MCF 10A (cell line): Measurements from ENCODE around the gene PRSS50. TPM values are rescaled to one million over a fixed set of nuclear protein-coding genes. Genes with fewer than 3 reads are reported as not detected.
A peak's percentile ranks its signal among the peaks of the same experiment; 100 is the strongest.

Experiments
- Bru-seq: library from RNA; stranded (reverse); fragments of 400-500 nt; gene quantifications from one replicate; lab custom pipeline; 2021; lab: Mats Ljungman, UMichigan
- BruChase-seq, 2 experiments: library from RNA; stranded (reverse); fragments of 400-500 nt; gene quantifications; one replicate each; lab custom pipeline; 2021; lab: Mats Ljungman, UMichigan
- BruUV-seq: library from RNA; stranded (reverse); fragments of 400-500 nt; replicated peaks from 2 replicates; lab custom pipeline; 2021; lab: Mats Ljungman, UMichigan
- CTCF ChIA-PET: fragments of 300-600 bp; sonication (Branson Sonifier 250); formaldehyde crosslinking; extraction: SDS; loops from one replicate; lab custom pipeline; 2021; ENCODE audit warnings: antibody characterized with exemption, inconsistent platforms; lab: Yijun Ruan, JAX
- POLR2A ChIA-PET: fragments of 300-600, 350-650 bp; sonication (Branson Sonifier 250); formaldehyde crosslinking; extraction: SDS; loops from one replicate; lab custom pipeline; 2020; ENCODE audit warnings: antibody characterized with exemption, inconsistent platforms; lab: Yijun Ruan, JAX
- DNase-seq: peaks from one replicate; pipeline ENCODE4 v3.0.0-alpha.2; 2018; ENCODE audit not compliant: unreplicated experiment
- H3K27ac Mint-ChIP-seq: one replicate; pipeline ENCODE4 v1.8.0; 2022; ENCODE audit warnings: mild to moderate bottlenecking, low read depth, mixed read lengths; ENCODE audit not compliant: unreplicated experiment
- H3K27me3 Mint-ChIP-seq: one replicate; pipeline ENCODE4 v1.8.0; 2022; ENCODE audit warnings: mixed read lengths; ENCODE audit not compliant: insufficient read depth, unreplicated experiment
- H3K36me3 Mint-ChIP-seq: one replicate; pipeline ENCODE4 v1.8.0; 2022; ENCODE audit warnings: mild to moderate bottlenecking, moderate library complexity, mixed read lengths; ENCODE audit not compliant: insufficient read depth, unreplicated experiment
- H3K4me1 Mint-ChIP-seq: one replicate; pipeline ENCODE4 v1.8.0; 2022; ENCODE audit warnings: mixed read lengths; ENCODE audit not compliant: insufficient read depth, unreplicated experiment
- H3K4me3 Mint-ChIP-seq: one replicate; pipeline ENCODE4 v1.8.0; 2022; ENCODE audit warnings: mild to moderate bottlenecking, moderate library complexity, mixed read lengths; ENCODE audit not compliant: unreplicated experiment
- H3K9me3 Mint-ChIP-seq: one replicate; pipeline ENCODE4 v1.8.0; 2022; ENCODE audit warnings: mixed read lengths; ENCODE audit not compliant: unreplicated experiment
- intact Hi-C: fragments of 100-400 bp; cut with micrococcal nuclease; formaldehyde crosslinking; loops from 2 replicates; pipeline ENCODE4 v1.14.1; 2022
- long read RNA-seq: library from polyadenylated mRNA; stranded (forward); transcript quantifications from one replicate; pipeline ENCODE4 v2.0.0, GENCODE V29; 2022
- total RNA-seq: library from RNA; stranded (reverse); gene quantifications from 2 replicates; pipeline ENCODE4 v1.2.3, GENCODE V29; 2022
- TF ChIP-seq, protein P1 (sequence below): fragments of 200-600 bp; IDR thresholded peaks from one replicate; pipeline ENCODE4 v1.8.0; 2022; ENCODE audit warnings: antibody characterized with exemption, mild to moderate bottlenecking; ENCODE audit not compliant: unreplicated experiment

PRSS50 gene, protein sequence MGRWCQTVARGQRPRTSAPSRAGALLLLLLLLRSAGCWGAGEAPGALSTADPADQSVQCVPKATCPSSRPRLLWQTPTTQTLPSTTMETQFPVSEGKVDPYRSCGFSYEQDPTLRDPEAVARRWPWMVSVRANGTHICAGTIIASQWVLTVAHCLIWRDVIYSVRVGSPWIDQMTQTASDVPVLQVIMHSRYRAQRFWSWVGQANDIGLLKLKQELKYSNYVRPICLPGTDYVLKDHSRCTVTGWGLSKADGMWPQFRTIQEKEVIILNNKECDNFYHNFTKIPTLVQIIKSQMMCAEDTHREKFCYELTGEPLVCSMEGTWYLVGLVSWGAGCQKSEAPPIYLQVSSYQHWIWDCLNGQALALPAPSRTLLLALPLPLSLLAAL
- total RNA-seq (not detected in 2 replicates), Bru-seq, nascent RNA (not detected), BruChase-seq, experiment 1, labeled RNA remaining after a 6-hour chase (percentile 13 among the genes with signal in this experiment), BruChase-seq, experiment 2, labeled RNA remaining after a 2-hour chase (percentile 10 among the genes with signal in this experiment)
- long read RNA-seq = 0 reads

DNA sequence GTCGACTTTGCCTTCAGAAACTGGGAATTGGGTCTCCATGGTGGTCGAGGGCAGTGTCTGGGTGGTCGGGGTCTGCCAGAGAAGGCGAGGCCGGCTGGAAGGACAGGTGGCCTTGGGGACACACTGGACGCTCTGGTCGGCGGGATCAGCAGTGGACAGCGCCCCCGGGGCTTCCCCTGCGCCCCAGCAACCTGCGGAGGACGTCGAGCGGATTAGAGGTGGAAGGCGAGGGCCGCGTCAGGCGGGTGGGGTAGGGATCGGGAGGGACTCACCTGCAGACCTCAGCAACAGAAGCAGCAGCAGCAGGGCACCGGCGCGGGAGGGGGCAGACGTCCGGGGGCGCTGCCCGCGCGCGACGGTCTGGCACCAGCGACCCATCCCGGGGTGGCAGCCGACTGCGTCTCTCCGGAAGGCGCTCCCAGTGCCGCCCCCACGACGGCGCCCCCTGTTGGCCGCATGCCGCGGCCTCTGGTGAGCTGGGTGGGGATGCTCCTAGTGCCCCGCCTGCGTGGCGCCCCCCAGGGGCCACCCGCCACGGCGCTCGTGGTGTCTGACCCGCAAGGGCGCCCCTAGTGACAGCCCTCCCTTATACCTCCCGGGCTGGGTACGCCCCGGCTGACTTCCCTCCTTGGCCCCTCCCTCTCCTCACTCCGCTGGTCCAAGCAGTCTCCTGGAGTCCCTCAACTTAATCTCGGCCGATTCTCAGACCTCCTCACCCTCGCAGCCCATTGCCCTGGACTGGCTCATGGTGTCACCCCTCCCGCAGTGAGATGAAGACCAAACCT, at the start of gene PRSS50:
Gene PRSS50, minus strand, starts transcription at position 423 of the 785 bp plus-strand sequence. Its CDS starts 45 bp downstream, at position 378.
- Mint-ChIP-seq H3K27me3 (peaks cover 15% of the 10 kb centered on the region), H3K4me1 (no peaks in the 10 kb centered on the region), H3K36me3 (no peaks in the 10 kb centered on the region), H3K4me3 (no peak within 1 kb of the TSS), H3K9me3 (no peaks in the 10 kb centered on the region), H3K27ac (no peak within 1 kb of the TSS)
- intact Hi-C loops = no loop called here
- TF ChIP-seq, protein P1, sequence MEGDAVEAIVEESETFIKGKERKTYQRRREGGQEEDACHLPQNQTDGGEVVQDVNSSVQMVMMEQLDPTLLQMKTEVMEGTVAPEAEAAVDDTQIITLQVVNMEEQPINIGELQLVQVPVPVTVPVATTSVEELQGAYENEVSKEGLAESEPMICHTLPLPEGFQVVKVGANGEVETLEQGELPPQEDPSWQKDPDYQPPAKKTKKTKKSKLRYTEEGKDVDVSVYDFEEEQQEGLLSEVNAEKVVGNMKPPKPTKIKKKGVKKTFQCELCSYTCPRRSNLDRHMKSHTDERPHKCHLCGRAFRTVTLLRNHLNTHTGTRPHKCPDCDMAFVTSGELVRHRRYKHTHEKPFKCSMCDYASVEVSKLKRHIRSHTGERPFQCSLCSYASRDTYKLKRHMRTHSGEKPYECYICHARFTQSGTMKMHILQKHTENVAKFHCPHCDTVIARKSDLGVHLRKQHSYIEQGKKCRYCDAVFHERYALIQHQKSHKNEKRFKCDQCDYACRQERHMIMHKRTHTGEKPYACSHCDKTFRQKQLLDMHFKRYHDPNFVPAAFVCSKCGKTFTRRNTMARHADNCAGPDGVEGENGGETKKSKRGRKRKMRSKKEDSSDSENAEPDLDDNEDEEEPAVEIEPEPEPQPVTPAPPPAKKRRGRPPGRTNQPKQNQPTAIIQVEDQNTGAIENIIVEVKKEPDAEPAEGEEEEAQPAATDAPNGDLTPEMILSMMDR = peak; percentile 34
- POLR2A ChIA-PET = no interaction called here
- no peak for DNase-seq
- CTCF ChIA-PET = interaction anchor here (0.6 kb wide), 1 partner anchor 614 kb away, joined by 3 read pairs; no protein-coding TSS in a partner anchor
- no TSS peak for BruUV-seq

DNA sequence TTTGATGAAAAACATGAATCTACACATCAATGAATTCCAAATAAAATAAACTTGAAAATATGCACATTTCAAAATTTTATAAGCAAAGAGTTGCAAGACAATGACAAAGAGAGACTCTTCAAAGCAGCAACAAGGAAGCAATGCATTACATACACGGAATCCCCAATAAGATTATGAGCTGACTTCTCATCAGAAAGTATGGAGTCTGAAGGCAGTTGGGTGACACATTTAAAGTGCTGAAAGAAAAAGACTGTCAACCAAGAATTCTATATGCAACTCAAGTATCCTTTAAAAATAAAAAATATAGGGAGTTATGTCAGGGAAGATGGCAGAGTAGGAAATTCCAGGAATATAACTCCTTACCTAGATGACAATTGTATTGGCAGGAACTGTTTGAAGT, 46.5 kb upstream of the PRSS50 start:
- intact Hi-C loops = no loop called here
- H3K4me1 Mint-ChIP-seq = no peaks in the 10 kb centered on the region
- H3K27ac Mint-ChIP-seq = no peak overlapping the region
- ChIA-PET CTCF (no interaction called here), POLR2A (interaction anchor here (0.6 to 0.7 kb wide), 3 partner anchors 12 to 1019 kb away, joined by 3 to 4 read pairs (median 3); no protein-coding TSS in a partner anchor)
- no TSS peak for BruUV-seq
- TF ChIP-seq, protein P1 = no peak
- no peak overlapping the region for H3K4me3 Mint-ChIP-seq
- H3K27me3 Mint-ChIP-seq = peaks cover 5% of the 10 kb centered on the region
- peaks cover 7% of the 10 kb centered on the region for H3K9me3 Mint-ChIP-seq
- no peaks in the 10 kb centered on the region for H3K36me3 Mint-ChIP-seq
- DNase-seq = no peak

DNA sequence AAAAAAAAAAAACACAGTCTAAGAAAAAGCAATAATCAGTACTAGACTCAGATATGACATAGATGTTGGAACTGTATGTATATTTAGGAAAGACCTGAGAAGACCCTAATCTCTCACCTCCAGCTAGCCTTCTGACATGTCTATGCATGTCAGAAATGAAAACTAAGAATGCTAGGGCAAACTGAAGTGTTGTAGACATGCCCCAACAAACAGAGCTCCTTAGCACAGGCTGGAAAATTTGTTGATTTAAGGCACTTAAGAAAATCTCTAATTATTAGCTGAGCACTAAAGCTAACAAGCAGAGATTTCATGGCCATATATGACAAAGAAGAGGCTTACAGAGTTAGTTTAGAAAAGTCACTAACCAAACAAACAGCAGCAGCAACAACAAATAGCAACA, 45.5 kb upstream of the PRSS50 start:
- Mint-ChIP-seq H3K27ac (peak overlapping the region; percentile 10), H3K4me3 (no peak overlapping the region), H3K4me1 (no peaks in the 10 kb centered on the region), H3K36me3 (no peaks in the 10 kb centered on the region), H3K27me3 (peaks cover 6% of the 10 kb centered on the region), H3K9me3 (peaks cover 7% of the 10 kb centered on the region)
- BruUV-seq = no TSS peak
- intact Hi-C loops = no loop called here
- POLR2A ChIA-PET = interaction anchor here (0.8 kb wide), 1 partner anchor 1125 kb away, joined by 3 read pairs; no protein-coding TSS in a partner anchor
- CTCF ChIA-PET = interaction anchor here (1.1 kb wide), 1 partner anchor 19 kb away, joined by 3 read pairs; no protein-coding TSS in a partner anchor
- TF ChIP-seq, protein P1 = no peak
- DNase-seq = no peak
